M059J (cell line): ENCODE results near the gene NOTCH1. TPM values are rescaled to one million over a fixed set of nuclear protein-coding genes. Genes with fewer than 3 reads are reported as not detected.
"Not testable (repeated sequence)": the region's sequence is repeated elsewhere in the genome, so short reads cannot be mapped to it uniquely, and the experiment has no call there.

Experiments used
- DNase-seq: peaks from one replicate; pipeline ENCODE4 v3.0.0-alpha.2; 2012; ENCODE audit warnings: low read depth
- total RNA-seq: library from RNA; depleted of rRNA; stranded (reverse); fragments of >200 nt; shearing (Covaris generic); gene quantifications from 2 replicates; pipeline ENCODE4 v1.2.3, GENCODE V29; 2014; rRNA removed

The NOTCH1 gene
- total RNA-seq = 6.4 and 12.1 TPM in 2 replicates

GRCh38 chr9:136545965-136546696, at the start of gene NOTCH1:
Gene NOTCH1, minus strand, starts transcription at chr9:136546048. Its CDS starts 262 bp downstream, at chr9:136545786.
- DNase-seq = peak; percentile 88

- no peak for DNase-seq
Observed at GRCh38 chr9:136594492-136594891, 48.6 kb upstream of the NOTCH1 start.

- no peak for DNase-seq
Observed at GRCh38 chr9:136593581-136593980, 47.7 kb upstream of the NOTCH1 start.

- DNase-seq = no peak
Observed at GRCh38 chr9:136592666-136593065, 46.8 kb upstream of the NOTCH1 start.

- no peak for DNase-seq
Observed at GRCh38 chr9:136590821-136591752, 45.2 kb upstream of the NOTCH1 start.

GRCh38 chr9:136589766-136590763, 44.2 kb upstream of the NOTCH1 start:
- DNase-seq = no peak

GRCh38 chr9:136588663-136589464, 43.0 kb upstream of the NOTCH1 start:
- no peak for DNase-seq

GRCh38 chr9:136587944-136588662, 42.3 kb upstream of the NOTCH1 start:
- DNase-seq = no peak

- DNase-seq = no peak
Observed at GRCh38 chr9:136587145-136587943, 41.5 kb upstream of the NOTCH1 start.

- DNase-seq = no peak
Observed at GRCh38 chr9:136586391-136586953, 40.6 kb upstream of the NOTCH1 start.

GRCh38 chr9:136585531-136586120, 39.8 kb upstream of the NOTCH1 start:
- no peak for DNase-seq

- DNase-seq = no peak
Observed at GRCh38 chr9:136584934-136585333, 39.1 kb upstream of the NOTCH1 start.

GRCh38 chr9:136584401-136584932, 38.6 kb upstream of the NOTCH1 start:
- DNase-seq = no peak

GRCh38 chr9:136582977-136583735, 37.3 kb upstream of the NOTCH1 start:
- DNase-seq = no peak

- DNase-seq = no peak
Observed at GRCh38 chr9:136581614-136582447, 36.0 kb upstream of the NOTCH1 start.

- not testable (repeated sequence) for DNase-seq
Observed at GRCh38 chr9:136579650-136580219, 33.9 kb upstream of the NOTCH1 start.
